ENCODE measurements around the gene SRBD1.
A peak's percentile ranks its signal among the peaks of the same experiment; 100 is the strongest.

The SRBD1 gene

DNA sequence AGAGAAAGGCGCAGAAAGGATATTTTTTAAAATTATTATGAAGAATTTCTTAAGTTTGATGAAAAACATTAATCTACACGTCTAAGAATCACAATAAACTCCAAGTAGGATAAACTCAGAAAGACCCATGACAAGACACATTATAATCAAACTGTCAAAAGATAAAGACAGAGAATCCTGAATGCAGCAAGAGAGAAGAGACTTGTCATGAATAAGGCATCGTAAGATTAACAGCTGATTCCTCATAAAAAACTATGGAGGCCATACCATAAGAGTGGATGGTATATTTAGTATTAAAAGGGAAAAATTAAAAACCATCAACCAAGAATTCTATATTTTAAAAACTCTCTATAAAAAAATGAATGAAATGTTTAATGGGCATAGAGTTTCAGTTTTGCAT, 39.1 kb downstream of the SRBD1 start:
- in situ Hi-C loops (cut with MboI; ENCODE audit: low pct_unique_long_range_greater_than_20kb, low sequenced_read_pairs): no loop called here
- no peak for DNase-seq

DNA sequence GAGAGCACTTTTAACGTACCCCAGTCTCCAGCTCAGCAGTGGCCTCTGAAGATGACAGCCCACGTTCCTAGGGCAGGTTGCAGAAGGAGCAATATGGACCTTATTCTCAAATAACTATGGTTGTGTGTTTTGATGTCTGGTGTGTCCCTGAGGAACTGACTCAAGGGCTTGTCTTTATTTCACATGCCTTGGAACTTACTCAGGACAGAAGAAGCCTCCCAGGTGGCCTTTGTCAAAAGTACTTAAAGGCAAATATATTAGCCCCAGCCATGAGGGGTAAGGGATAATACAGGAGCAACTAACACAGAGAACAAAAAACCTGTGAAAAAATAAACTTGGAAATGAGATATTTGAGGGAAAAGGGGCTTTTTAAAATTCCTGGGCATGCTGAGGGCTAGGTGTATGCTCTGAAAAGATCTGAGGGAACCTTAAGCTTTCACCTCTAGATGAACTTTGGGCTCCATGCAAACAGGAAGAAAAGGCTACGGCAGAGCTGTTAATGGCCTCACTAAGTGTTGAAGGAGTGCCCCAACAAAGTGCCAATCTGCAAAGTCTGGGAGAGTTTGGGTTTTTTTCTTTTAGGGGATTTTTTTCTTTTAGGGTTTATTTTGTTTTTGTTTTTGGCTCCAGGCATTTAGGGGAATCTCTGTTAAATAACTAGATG, 40.3 kb downstream of the SRBD1 start:
- DNase-seq: no peak
- in situ Hi-C loops (cut with MboI; ENCODE audit: low pct_unique_long_range_greater_than_20kb, low sequenced_read_pairs): no loop called here

GRCh38 chr2:45568935-45569334, 42.1 kb downstream of the SRBD1 start:
- no peak for DNase-seq
- in situ Hi-C loops (cut with MboI; ENCODE audit: low pct_unique_long_range_greater_than_20kb, low sequenced_read_pairs): no loop called here

DNA sequence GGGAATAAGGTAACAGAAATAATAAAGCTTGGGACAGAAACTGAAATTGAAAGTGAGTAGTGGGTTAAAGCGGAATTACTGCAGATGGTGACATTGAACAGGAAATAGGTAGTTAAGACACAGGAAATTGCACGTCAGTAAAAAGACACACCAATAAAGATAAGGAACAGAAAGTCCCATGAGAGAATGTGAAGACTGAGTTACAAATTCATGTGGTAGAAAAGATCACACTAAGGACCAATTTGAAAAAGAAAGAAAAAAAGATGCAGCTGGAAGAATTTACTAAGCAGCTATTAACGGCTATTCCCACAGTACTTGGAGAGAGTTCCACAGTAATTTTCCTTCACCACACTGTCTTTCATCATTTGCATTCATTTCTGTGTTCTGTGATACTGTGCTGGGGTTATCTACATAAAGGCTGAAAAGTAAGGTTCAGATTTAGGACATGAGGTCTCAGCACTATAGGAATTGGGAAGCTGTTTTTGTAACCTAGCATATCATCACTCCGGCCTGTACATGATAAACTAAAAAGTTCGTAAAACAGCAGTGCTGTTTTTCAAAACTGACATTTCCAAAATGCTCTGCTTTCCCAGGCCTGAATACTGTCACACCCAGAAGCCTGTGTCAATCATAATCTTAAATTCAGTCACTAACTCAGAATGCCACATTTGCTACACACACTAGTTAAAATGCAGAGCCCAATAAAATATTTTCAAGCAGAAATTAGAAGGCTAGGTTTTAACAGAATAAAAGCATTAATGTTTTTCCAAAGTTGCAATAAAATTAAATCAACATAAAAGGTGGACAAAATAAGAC, 42.9 kb downstream of the SRBD1 start:
- peak; percentile 95 for DNase-seq
- in situ Hi-C loops (cut with MboI; ENCODE audit: low pct_unique_long_range_greater_than_20kb, low sequenced_read_pairs): no loop called here

- DNase-seq: no peak
- in situ Hi-C loops (cut with MboI; ENCODE audit: low pct_unique_long_range_greater_than_20kb, low sequenced_read_pairs): no loop called here
These were observed 43.6 kb downstream of the SRBD1 start for GRCh38 chr2:45567288-45567963.

- in situ Hi-C loops (cut with MboI; ENCODE audit: low pct_unique_long_range_greater_than_20kb, low sequenced_read_pairs): no loop called here
- no peak for DNase-seq
These were observed 51.6 kb downstream of the SRBD1 start for GRCh38 chr2:45559436-45559835.

DNA sequence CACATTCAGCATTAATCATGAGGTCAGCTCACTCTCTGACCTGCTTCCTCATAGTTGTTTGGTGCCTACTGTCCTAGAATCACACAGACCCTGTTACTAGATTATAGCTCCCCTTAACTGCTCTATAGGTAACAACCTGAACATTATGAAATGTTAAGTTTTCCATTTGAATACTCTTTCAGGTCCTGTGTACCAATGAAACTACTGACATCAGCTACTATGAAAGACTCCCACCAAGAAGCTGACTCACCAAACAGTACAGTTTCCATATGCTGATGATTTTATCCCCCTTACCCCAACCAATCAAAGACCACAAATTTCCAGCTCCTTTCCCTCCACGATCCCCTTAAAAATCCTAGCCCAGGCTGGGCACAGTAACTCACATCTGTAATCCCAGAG, 56.3 kb downstream of the SRBD1 start:
- in situ Hi-C loops (cut with MboI; ENCODE audit: low pct_unique_long_range_greater_than_20kb, low sequenced_read_pairs): no loop called here
- DNase-seq: no peak

DNA sequence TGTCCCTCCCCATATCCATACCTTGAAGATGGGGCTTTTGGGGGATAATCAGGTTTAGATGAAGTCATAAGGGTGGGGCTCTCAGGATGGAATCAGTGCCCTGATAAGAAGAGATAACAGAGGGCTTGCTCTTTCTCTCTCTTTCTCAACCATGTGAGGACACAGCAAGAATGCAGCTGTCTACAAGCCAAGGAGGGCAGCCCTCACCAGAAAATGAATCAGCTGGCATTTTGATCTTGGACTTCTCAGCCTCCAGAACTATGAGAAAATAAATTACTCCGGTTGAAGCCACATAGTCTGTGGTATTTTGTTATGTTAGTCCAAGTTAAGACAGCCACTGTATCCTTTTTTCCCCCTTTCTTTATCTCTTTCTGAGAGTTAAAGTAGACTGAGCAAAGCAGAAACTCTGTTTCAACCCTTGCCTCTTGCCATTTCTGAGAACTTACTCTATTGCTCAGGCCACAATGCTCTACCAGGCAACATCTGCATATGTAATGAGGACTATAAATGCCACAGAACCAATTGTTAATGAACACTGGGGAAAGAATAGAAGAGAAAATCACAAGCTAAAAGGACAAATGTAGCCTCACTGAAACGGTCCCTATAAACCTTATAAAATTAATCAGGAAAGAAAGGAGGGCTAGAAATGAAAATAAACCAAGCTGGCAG, 56.9 kb downstream of the SRBD1 start:
- in situ Hi-C loops (cut with MboI; ENCODE audit: low pct_unique_long_range_greater_than_20kb, low sequenced_read_pairs): no loop called here
- no peak for DNase-seq

GRCh38 chr2:45551862-45552261, 59.2 kb downstream of the SRBD1 start:
- in situ Hi-C loops (cut with MboI; ENCODE audit: low pct_unique_long_range_greater_than_20kb, low sequenced_read_pairs): no loop called here
- no peak for DNase-seq

- in situ Hi-C loops (cut with MboI; ENCODE audit: low pct_unique_long_range_greater_than_20kb, low sequenced_read_pairs): no loop called here
- DNase-seq: peak; percentile 40
These were observed 65.1 kb downstream of the SRBD1 start for GRCh38 chr2:45545943-45546342.

DNA sequence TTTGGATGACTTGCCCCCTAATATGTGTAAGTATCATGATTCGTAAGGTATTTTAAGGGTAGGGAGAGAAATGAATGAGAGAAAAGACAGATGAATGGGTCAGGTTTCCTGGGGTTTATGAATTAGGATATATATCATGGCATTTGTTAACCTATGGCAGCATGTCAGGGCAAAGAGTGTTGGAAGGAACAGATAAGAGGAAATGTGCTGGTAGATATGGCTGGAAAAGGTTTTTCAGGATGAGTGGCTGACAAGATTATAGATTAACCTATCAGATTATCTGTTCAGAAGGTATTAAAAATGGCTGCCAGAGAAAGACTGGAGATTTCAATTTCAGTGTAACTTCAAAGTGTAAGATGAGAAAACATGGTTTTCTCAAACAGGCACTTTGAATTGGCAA, 67.8 kb downstream of the SRBD1 start:
- no peak for DNase-seq
- in situ Hi-C loops (cut with MboI; ENCODE audit: low pct_unique_long_range_greater_than_20kb, low sequenced_read_pairs): no loop called here

DNA sequence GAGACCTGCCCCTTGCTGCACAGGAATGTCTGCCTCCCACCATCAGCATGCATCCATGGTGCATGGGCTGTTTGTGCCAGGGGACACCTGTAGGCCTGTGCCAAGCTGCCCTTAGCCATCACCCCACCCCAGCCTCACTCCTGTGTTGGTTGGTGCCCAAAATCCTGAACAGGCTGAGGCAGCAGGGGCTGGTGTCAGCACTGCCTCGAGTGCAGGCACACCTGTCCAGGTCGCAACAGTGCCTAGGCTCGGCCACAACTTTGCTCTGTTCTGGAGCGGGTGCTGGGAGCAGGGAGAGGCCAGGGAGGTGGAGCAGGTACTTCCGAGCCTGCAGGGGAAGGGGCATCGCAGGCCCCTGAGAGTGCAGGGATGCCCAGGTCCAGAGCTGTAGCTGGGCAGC, 69.1 kb downstream of the SRBD1 start:
- no peak for DNase-seq
- in situ Hi-C loops (cut with MboI; ENCODE audit: low pct_unique_long_range_greater_than_20kb, low sequenced_read_pairs): no loop called here

DNA sequence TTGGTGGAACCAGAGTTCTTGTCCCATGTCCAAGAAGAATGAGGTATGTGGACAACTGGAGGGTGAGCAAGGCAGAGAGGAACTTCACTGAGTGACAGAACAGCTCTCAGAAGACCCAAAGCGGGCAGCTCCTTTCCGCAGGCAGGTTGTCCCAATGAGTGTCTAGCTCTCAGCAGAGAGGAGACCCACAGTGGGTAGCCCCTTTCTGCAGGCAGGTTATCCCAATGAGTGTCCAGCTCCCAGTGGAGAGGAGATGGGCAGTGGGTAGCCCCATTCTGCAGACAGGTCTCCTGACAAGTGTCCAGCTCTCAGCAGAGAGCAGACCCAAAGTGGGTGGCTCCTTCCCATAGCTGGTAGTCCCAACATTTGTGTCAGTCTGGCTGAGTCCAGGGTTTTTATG, 69.6 kb downstream of the SRBD1 start:
- in situ Hi-C loops (cut with MboI; ENCODE audit: low pct_unique_long_range_greater_than_20kb, low sequenced_read_pairs): no loop called here
- no peak for DNase-seq

GRCh38 chr2:45540942-45541341, 70.1 kb downstream of the SRBD1 start:
- no peak for DNase-seq
- in situ Hi-C loops (cut with MboI; ENCODE audit: low pct_unique_long_range_greater_than_20kb, low sequenced_read_pairs): no loop called here

GRCh38 chr2:45533771-45534170, 77.3 kb downstream of the SRBD1 start:
- DNase-seq: no peak
- in situ Hi-C loops (cut with MboI; ENCODE audit: low pct_unique_long_range_greater_than_20kb, low sequenced_read_pairs): no loop called here

GRCh38 chr2:45532181-45532580, 78.9 kb downstream of the SRBD1 start:
- in situ Hi-C loops (cut with MboI; ENCODE audit: low pct_unique_long_range_greater_than_20kb, low sequenced_read_pairs): no loop called here
- no peak for DNase-seq

- DNase-seq: no peak
- in situ Hi-C loops (cut with MboI; ENCODE audit: low pct_unique_long_range_greater_than_20kb, low sequenced_read_pairs): no loop called here
These were observed 87.1 kb downstream of the SRBD1 start for GRCh38 chr2:45524016-45524415.

GRCh38 chr2:45518546-45518945, 92.5 kb downstream of the SRBD1 start:
- in situ Hi-C loops (cut with MboI; ENCODE audit: low pct_unique_long_range_greater_than_20kb, low sequenced_read_pairs): no loop called here
- no peak for DNase-seq

DNA sequence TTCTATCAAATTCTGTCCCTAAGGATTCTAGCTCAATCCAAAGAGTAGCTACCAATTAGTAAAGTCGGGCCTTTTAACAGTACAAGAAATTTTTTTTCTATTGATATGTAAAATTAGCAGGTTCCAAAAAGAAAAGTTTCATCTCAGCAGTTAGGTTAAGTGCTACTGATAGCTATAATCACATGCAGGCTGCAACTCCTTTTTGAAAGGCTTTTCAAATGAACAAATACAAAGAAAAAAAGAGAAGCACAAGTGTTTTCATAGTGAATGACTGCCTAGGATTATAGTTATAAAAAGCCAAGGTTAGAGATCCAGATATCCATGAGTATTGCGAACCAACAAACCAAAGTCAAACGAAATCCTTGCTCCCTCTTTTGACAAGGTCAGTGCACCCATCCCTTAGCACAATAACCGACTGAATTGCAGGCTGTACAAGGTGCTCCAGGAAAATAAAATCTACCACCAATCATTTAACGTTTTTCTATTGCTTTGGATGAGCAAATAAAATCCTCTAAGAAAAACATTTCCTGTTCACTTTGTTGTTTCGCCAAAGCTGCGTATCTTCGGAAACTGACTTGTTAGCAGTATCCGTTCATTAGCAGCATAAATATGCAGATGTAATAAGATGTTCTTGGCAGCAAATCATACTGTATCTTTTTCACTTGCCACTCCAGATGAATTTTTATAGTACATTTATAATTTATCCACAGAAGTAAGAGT, 100.2 kb downstream of the SRBD1 start:
- in situ Hi-C loops (cut with MboI; ENCODE audit: low pct_unique_long_range_greater_than_20kb, low sequenced_read_pairs): no loop called here
- no peak for DNase-seq

Measured in KBM-7 (cell line).